Panc1 (cell line): ENCODE data around the gene RIPK1.
"Not testable (repeated sequence)": the region's sequence is repeated elsewhere in the genome, so short reads cannot be mapped to it uniquely, and the experiment has no call there.

Experiments used
- CTCF ChIP-seq: fragments of 450-650 bp; IDR thresholded peaks from 2 replicates; pipeline ENCODE4 v1.5.1; 2017; ENCODE audit warnings: mild to moderate bottlenecking
- POLR2AphosphoS5 ChIP-seq: IDR thresholded peaks from 2 replicates; pipeline ENCODE4 v1.6.1; 2012; ENCODE audit warnings: mild to moderate bottlenecking, low read depth, low read length, moderate library complexity
- REST ChIP-seq, 2 experiments: IDR thresholded peaks; 2 replicates each; pipeline ENCODE4 v1.6.1; 2011 to 2012; ENCODE audit warnings: low read depth in 2 of 2, control low read depth in 1 of 2, low read length in 1 of 2, mild to moderate bottlenecking in 1 of 2, moderate library complexity in 1 of 2; ENCODE audit not compliant: insufficient read depth in 1 of 2
- SIN3A ChIP-seq: IDR thresholded peaks from 2 replicates; pipeline ENCODE4 v1.6.1; 2012; ENCODE audit warnings: low read depth, mild to moderate bottlenecking, low read length, moderate library complexity, borderline replicate concordance; ENCODE audit not compliant: insufficient read depth
- TCF7L2 ChIP-seq: IDR thresholded peaks from 2 replicates; pipeline ENCODE4 v1.6.1; 2011; ENCODE audit warnings: mild to moderate bottlenecking, low read depth, low read length, inconsistent platforms

DNA sequence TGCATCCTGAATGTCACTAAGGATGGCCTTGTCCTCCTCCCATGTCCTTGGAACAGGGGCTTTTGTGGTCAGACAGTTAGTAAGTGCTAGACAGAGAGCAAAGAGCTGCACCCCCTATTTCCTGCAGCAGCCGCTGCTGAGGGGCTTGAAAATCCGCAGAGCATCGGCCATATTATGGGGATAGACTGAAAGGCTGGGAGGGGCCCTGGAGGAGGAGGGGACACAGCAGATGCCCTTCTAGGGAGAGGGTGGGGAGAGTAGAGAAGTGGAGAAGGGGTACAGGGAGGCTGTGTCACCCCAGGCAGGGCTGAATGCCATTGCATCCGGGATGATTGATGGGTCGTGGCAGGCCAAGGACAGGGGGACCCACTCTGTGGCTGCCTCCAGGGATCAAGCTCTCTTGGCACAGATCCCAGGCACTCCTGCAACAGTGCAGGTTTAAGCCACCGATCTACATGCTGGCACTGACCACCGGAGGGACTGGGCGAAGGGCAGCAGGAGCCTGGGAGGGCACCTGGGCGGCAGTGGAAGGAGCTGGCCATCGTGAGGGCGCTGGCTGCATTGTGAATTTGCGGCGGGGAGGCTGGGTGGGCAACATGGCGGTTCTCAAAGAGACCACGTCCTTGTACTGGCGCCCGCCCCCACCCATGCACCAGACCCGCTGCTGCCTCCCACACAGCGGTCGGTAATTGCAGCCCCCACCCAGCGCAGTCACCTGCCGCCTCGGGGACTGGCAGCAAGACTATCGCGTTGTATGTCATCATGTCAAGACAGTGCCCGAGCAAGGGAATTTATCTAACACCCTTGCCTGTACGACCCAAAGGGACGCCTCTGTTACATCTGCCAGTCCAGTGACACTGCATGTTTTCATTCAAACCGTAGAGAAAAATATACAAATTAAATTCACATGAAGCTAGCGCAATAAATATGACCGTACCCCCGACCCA lies 88.2 kb downstream of the RIPK1 start:
- TF ChIP-seq CTCF; REST (IDR thresholded peaks at IDR 0.05; ENCODE audit: insufficient read depth in 1 of 2, low read depth in 2 of 2, low read length in 1 of 2); SIN3A; POLR2AphosphoS5; TCF7L2: not testable (repeated sequence)
